ENCODE data around the gene SLC24A3. TPM values are rescaled to one million over a fixed set of nuclear protein-coding genes. Genes with fewer than 3 reads are reported as not detected.

The SLC24A3 gene
- total RNA-seq, 1 donor from 2014 or later: 0.96 TPM

DNA sequence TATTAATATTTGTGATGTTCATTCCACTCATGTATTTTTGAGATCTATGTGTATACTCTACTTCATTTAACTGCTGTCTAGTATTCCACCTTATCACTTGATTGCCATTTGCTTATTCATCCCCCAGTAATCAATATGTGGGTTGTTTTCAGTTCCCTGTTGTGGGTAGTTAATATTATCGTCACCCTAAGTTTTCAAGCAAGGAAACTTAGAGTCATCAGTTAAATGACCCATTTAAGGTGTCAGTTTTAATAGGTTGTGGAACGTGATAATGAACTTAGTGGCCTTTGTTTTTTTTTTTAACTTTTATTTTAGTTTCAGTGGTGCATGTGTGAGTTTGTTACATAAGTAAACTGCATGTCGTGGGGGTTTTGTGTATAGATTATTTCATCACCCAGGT, 90.3 kb downstream of the SLC24A3 start:
- Mint-ChIP-seq H3K4me1 (ENCODE audit: low read depth) (no peaks in the 10 kb centered on the region), H3K9me3 (ENCODE audit: low read depth) (no peaks in the 10 kb centered on the region), H3K27me3 (no peaks in the 10 kb centered on the region), H3K36me3 (ENCODE audit: insufficient read depth) (no peaks in the 10 kb centered on the region), H3K4me3 (ENCODE audit: low read depth) (no peak overlapping the region), H3K27ac (no peak overlapping the region)
- TF ChIP-seq, protein P1, sequence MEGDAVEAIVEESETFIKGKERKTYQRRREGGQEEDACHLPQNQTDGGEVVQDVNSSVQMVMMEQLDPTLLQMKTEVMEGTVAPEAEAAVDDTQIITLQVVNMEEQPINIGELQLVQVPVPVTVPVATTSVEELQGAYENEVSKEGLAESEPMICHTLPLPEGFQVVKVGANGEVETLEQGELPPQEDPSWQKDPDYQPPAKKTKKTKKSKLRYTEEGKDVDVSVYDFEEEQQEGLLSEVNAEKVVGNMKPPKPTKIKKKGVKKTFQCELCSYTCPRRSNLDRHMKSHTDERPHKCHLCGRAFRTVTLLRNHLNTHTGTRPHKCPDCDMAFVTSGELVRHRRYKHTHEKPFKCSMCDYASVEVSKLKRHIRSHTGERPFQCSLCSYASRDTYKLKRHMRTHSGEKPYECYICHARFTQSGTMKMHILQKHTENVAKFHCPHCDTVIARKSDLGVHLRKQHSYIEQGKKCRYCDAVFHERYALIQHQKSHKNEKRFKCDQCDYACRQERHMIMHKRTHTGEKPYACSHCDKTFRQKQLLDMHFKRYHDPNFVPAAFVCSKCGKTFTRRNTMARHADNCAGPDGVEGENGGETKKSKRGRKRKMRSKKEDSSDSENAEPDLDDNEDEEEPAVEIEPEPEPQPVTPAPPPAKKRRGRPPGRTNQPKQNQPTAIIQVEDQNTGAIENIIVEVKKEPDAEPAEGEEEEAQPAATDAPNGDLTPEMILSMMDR (IDR thresholded peaks at IDR 0.05; ENCODE audit: unreplicated experiment): no peak
- no peak for DNase-seq (ENCODE audit: low spot score, unreplicated experiment)

DNA sequence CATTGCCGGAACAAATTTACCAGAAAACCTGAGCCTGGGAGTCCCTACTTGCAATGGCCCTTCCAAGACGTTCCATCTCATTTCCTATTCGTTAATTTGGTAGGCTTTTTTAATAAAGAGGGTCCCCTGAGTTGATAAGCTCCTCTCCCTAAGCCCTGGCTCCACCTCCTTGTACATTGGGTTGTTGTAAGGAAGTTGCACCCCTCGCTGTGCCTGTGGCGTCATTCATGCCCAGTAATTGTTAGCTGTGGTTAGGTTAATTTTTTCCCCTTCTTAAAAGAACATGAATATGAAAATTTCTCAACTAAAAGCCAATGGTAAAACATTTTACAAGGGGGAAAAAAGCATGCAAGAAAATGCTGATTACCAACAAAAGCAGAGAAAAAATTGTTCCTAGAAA, 91.9 kb downstream of the SLC24A3 start:
- TF ChIP-seq, protein P1 (IDR thresholded peaks at IDR 0.05; ENCODE audit: unreplicated experiment): no peak
- no peak for DNase-seq (ENCODE audit: low spot score, unreplicated experiment)
- Mint-ChIP-seq H3K4me1 (ENCODE audit: low read depth) (no peaks in the 10 kb centered on the region), H3K9me3 (ENCODE audit: low read depth) (no peaks in the 10 kb centered on the region), H3K27ac (no peak overlapping the region), H3K4me3 (ENCODE audit: low read depth) (no peak overlapping the region), H3K27me3 (no peaks in the 10 kb centered on the region), H3K36me3 (ENCODE audit: insufficient read depth) (no peaks in the 10 kb centered on the region)

DNA sequence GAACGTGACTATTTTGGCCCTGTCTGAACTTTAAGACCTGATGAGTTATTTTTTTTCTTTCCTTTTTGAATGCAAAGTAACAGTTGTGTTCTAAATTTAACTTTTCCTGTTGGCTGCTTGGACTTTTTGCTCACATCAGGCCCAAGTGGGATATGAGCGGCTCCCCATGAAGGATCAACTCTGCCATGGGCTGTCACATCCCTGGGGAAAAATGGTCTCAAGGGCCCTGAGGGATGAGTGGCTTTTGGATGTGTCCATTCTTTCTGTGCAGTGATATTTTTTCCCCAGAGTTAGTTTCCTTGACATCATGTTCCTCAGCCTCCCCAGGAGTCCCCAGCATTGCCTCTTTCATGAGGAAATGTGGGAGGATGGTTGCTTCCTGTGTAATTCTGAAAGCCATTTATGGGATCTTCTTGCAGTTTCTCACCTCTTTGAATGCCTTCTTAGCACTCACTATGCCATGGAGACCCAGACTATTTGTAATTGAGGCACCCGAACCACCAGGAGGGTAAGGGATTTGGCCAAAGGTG, 92.5 kb downstream of the SLC24A3 start:
- H3K4me3 Mint-ChIP-seq (ENCODE audit: low read depth): no peak overlapping the region
- TF ChIP-seq, protein P1 (IDR thresholded peaks at IDR 0.05; ENCODE audit: unreplicated experiment): no peak
- H3K27me3 Mint-ChIP-seq: no peaks in the 10 kb centered on the region
- H3K4me1 Mint-ChIP-seq (ENCODE audit: low read depth): no peaks in the 10 kb centered on the region
- H3K9me3 Mint-ChIP-seq (ENCODE audit: low read depth): no peaks in the 10 kb centered on the region
- H3K27ac Mint-ChIP-seq: no peak overlapping the region
- no peak for DNase-seq (ENCODE audit: low spot score, unreplicated experiment)
- H3K36me3 Mint-ChIP-seq (ENCODE audit: insufficient read depth): no peaks in the 10 kb centered on the region

DNA sequence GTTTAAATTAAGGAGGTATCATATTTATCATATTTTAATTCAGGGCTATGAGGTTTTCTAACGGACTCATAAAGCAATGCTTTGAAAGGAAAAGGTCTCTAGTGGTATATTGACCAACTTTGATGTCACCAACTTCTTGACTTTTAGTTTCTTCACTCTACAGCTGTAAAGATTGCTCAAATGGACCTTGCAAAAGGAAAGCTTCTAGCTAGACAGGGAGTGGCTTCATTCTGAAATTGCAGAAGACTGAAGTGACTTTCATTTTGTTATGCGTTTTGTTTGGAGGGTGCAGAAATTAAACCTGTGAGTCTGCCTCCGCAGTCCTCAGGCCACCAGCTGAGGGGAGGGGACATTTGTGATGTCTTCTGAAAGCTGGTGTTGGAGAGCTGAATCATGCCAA, 95.7 kb downstream of the SLC24A3 start:
- no peaks in the 10 kb centered on the region for H3K9me3 Mint-ChIP-seq (ENCODE audit: low read depth)
- H3K4me1 Mint-ChIP-seq (ENCODE audit: low read depth): no peaks in the 10 kb centered on the region
- H3K36me3 Mint-ChIP-seq (ENCODE audit: insufficient read depth): no peaks in the 10 kb centered on the region
- H3K4me3 Mint-ChIP-seq (ENCODE audit: low read depth): no peak overlapping the region
- no peak for DNase-seq (ENCODE audit: low spot score, unreplicated experiment)
- TF ChIP-seq, protein P1 (IDR thresholded peaks at IDR 0.05; ENCODE audit: unreplicated experiment): no peak
- no peak overlapping the region for H3K27ac Mint-ChIP-seq
- no peaks in the 10 kb centered on the region for H3K27me3 Mint-ChIP-seq

DNA sequence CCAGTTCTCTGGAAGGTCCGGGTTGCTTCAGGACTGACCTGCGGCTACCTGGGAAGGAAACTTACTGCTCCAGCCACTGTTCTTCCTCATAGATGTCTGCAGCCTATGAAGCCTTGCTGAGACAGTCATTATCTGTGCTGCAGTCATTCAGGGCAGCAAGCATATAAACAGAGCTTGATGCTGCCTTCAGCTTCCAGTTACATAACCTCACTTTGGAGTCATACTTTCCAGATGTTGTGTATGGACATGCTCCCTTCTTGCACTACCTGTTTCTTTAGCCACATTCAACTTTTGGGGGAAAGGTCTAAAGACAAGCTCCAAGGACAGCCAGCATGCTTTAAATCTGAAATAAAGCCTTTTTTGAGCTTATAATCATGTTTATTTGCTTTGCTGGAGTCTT, 98.1 kb downstream of the SLC24A3 start:
- H3K27me3 Mint-ChIP-seq: no peaks in the 10 kb centered on the region
- no peak overlapping the region for H3K4me3 Mint-ChIP-seq (ENCODE audit: low read depth)
- no peak for DNase-seq (ENCODE audit: low spot score, unreplicated experiment)
- H3K27ac Mint-ChIP-seq: no peak overlapping the region
- no peaks in the 10 kb centered on the region for H3K4me1 Mint-ChIP-seq (ENCODE audit: low read depth)
- TF ChIP-seq, protein P1 (IDR thresholded peaks at IDR 0.05; ENCODE audit: unreplicated experiment): no peak
- no peaks in the 10 kb centered on the region for H3K36me3 Mint-ChIP-seq (ENCODE audit: insufficient read depth)
- H3K9me3 Mint-ChIP-seq (ENCODE audit: low read depth): no peaks in the 10 kb centered on the region
